Adrenal gland (tissue), 5 donors: Measurements from ENCODE around the gene SRM.

Source experiments
- CTCF ChIP-seq, 6 experiments: fragments of 450-650 bp in 4 of 6; fragments of 200-600 bp in 2 of 6; sonication (generic) in 1 of 6; IDR thresholded peaks; 1 replicate in 5 of 6; 2 replicates in 1 of 6; pipeline versions ENCODE4 v1.5.1 to v1.8.0; 2016 to 2021; ENCODE audit warnings: antibody characterized with exemption in 6 of 6, mild to moderate bottlenecking in 2 of 6, moderate library complexity in 1 of 6
- POLR2A ChIP-seq, 2 donors: fragments of 450-650 bp; IDR thresholded peaks; one replicate each; pipeline ENCODE4 v1.6.1; 2017; ENCODE audit warnings: antibody characterized with exemption in 2 of 2, mild to moderate bottlenecking in 2 of 2, moderate library complexity in 1 of 2
- donor health status: DM: no; HTN: no; CAD: no.

- TF ChIP-seq CTCF (IDR thresholded peaks at IDR 0.05) (no peak), POLR2A (IDR thresholded peaks at IDR 0.05) (no peak)
These were observed 16.6 kb downstream of the SRM start for GRCh38 chr1:11042995-11043874.
